K562 (cell line): ENCODE measurements around the gene FBXO36. TPM values are rescaled to one million over a fixed set of nuclear protein-coding genes. Genes with fewer than 3 reads are reported as not detected.

ENCODE experiments used
- CHD7 ChIP-seq: fragments of 200-600 bp; sonication (generic); IDR thresholded peaks from one replicate; pipeline ENCODE4 v1.6.1; 2012; ENCODE audit warnings: mild to moderate bottlenecking, low read depth, low read length, inconsistent platforms
- MEIS2 ChIP-seq: fragments of 450-650 bp; IDR thresholded peaks from 2 replicates; pipeline ENCODE4 v1.6.1; 2014; ENCODE audit warnings: mild to moderate bottlenecking; ENCODE audit not compliant: partially characterized antibody
- RFX1 ChIP-seq: fragments of 450-650 bp; IDR thresholded peaks from 2 replicates; pipeline ENCODE4 v1.6.1; 2016; ENCODE audit warnings: mild to moderate bottlenecking, moderate library complexity
- SRSF9 ChIP-seq: fragments of 200-400 bp; formaldehyde crosslinking; IDR thresholded peaks from 2 replicates; pipeline ENCODE4 v1.6.1; 2017; ENCODE audit warnings: low read depth, low read length, borderline replicate concordance
- ZNF212 ChIP-seq: fragments of 450-650 bp; formaldehyde crosslinking; IDR thresholded peaks from 2 replicates; pipeline ENCODE4 v1.4.0; 2020; ENCODE audit warnings: mild to moderate bottlenecking
- polyA plus RNA-seq, 8 experiments: library from polyadenylated mRNA; depleted of rRNA in 4 of 8; stranded (reverse) in 5 of 8; unstranded in 3 of 8; fragments of >200 nt; fragmentation: Nextera tagmentation in 2 of 8; fragmentation: Illumina TruSeq in 1 of 8; extraction: Ambion mirVana in 2 of 8; extraction: Trizol in 1 of 8; gene quantifications; 2 replicates each; pipeline versions ENCODE4 v1.2.1 to v1.2.3, GENCODE V29; 2011 to 2014; ENCODE audit warnings: inconsistent platforms in 1 of 8, missing spikeins in 1 of 8
- total RNA-seq, 7 experiments: library from RNA; depleted of rRNA in 6 of 7; stranded (reverse); fragments of >200 nt in 6 of 7; fragmentation: Illumina TruSeq in 2 of 7; extraction: Trizol in 2 of 7; gene quantifications; 2 replicates each; pipeline versions ENCODE4 v1.2.1 to v1.2.3, GENCODE V29; 2011 to 2021; ENCODE audit warnings: low replicate concordance in 1 of 7
- TF ChIP-seq, protein P1 (sequence below): fragments of 450-650 bp; IDR thresholded peaks from 2 replicates; pipeline ENCODE4 v1.6.1; 2014; ENCODE audit warnings: low read depth, mild to moderate bottlenecking, moderate library complexity, borderline replicate concordance
- TF ChIP-seq, protein P2 (sequence below): fragments of 450-650 bp; IDR thresholded peaks from 2 replicates; pipeline ENCODE4 v1.6.1; 2016; ENCODE audit warnings: mild to moderate bottlenecking

Gene FBXO36
- total and polyA plus RNA-seq, 9 of the 15 experiments (the other 6 are each of a cell fraction or from before 2014, with no cell fraction given), result 0.40 to 0.91 (median 0.58) TPM

GRCh38 chr2:229922449-229923386 lies at the start of gene FBXO36 (continued):
- TF ChIP-seq CHD7 (no peak), SRSF9 (no peak), MEIS2 (no peak), RFX1 (peak; percentile 97), ZNF212 (CRISPR knock-in tag) (no peak)
- TF ChIP-seq, protein P1, sequence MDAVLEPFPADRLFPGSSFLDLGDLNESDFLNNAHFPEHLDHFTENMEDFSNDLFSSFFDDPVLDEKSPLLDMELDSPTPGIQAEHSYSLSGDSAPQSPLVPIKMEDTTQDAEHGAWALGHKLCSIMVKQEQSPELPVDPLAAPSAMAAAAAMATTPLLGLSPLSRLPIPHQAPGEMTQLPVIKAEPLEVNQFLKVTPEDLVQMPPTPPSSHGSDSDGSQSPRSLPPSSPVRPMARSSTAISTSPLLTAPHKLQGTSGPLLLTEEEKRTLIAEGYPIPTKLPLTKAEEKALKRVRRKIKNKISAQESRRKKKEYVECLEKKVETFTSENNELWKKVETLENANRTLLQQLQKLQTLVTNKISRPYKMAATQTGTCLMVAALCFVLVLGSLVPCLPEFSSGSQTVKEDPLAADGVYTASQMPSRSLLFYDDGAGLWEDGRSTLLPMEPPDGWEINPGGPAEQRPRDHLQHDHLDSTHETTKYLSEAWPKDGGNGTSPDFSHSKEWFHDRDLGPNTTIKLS, result no peak
- TF ChIP-seq, protein P2, sequence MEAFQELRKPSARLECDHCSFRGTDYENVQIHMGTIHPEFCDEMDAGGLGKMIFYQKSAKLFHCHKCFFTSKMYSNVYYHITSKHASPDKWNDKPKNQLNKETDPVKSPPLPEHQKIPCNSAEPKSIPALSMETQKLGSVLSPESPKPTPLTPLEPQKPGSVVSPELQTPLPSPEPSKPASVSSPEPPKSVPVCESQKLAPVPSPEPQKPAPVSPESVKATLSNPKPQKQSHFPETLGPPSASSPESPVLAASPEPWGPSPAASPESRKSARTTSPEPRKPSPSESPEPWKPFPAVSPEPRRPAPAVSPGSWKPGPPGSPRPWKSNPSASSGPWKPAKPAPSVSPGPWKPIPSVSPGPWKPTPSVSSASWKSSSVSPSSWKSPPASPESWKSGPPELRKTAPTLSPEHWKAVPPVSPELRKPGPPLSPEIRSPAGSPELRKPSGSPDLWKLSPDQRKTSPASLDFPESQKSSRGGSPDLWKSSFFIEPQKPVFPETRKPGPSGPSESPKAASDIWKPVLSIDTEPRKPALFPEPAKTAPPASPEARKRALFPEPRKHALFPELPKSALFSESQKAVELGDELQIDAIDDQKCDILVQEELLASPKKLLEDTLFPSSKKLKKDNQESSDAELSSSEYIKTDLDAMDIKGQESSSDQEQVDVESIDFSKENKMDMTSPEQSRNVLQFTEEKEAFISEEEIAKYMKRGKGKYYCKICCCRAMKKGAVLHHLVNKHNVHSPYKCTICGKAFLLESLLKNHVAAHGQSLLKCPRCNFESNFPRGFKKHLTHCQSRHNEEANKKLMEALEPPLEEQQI, result no peak
